Stimulated activated CD4-positive, alpha-beta T cell treated with anti-CD3 and anti-CD28 coated beads, Interleukin-4, amount 100 ng/mL, for 24 hours (primary cell): Measurements from ENCODE around the gene CNTLN.
"Not testable (repeated sequence)": the region's sequence is repeated elsewhere in the genome, so short reads cannot be mapped to it uniquely, and the experiment has no call there.

ENCODE experiments used
- DNase-seq: peaks from one replicate; pipeline ENCODE4 v3.0.0-alpha.2; 2020

The CNTLN gene

GRCh38 chr9:17134396-17135294 is at the start of gene CNTLN:
Gene CNTLN, plus strand, starts transcription at chr9:17135040. Its CDS starts 26 bp downstream, at chr9:17135066.
- peak; percentile 34 for DNase-seq

DNA sequence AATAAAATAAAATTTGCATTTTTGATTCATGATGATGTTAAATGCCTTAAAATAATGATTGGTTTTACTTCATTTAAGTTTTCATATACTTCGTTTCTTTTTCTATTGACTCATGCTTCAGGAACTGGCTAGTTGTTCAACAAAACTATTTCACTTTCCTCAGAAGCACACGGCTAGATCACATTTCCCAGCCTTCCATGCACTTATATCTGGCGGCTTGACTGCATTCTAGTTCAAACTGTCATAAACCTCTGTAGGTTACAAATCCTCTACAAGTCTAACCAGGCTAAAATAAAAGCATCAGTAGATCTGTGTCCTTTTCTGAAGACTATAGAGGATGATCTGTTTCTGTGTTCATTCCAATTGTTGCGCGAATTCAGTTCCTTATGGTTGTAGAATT is 46.3 kb upstream of the CNTLN start:
- DNase-seq: no peak

DNA sequence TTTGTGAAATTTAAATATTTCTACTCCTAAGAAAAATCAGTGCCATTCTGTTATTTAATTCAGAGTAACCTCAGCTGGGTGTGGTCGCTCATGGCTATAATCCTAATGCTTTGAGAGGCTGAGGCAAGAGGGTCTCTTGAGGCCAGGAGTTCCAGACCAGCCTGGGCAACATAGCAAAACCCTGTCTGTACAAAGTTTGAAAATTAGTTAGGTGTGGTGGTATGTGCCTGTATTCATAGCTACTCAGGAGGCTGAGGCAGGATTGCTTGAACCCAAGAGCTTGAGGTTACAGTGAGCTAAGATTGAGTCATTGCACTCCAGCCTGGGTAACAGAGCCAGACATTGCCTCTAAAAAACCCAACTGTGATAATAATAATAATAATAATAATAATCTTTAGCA is 44.8 kb upstream of the CNTLN start:
- DNase-seq: no peak

GRCh38 chr9:17116400-17116837 is 18.4 kb upstream of the CNTLN start:
- no peak for DNase-seq

DNA sequence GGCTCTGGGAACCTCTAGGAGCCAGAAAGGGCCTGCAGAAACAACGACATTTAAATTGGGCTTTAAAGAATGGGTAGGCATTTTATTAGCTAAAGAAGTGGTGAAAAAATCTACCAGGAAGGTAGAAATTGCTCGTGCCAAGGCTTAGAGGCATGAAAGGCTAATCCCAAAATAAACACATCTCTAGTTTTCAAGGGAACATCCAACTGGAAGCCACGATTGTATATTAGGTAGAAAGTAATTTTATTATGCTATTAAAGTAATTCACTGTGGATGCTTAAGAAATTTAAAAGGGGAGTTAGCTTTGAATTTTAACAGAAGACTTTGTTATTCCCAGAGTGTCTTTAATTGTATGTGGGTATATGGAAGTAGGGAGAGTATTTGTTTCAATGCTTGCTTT is 17.5 kb upstream of the CNTLN start:
- no peak for DNase-seq

GRCh38 chr9:17120203-17120602 is 14.6 kb upstream of the CNTLN start:
- DNase-seq: no peak

DNA sequence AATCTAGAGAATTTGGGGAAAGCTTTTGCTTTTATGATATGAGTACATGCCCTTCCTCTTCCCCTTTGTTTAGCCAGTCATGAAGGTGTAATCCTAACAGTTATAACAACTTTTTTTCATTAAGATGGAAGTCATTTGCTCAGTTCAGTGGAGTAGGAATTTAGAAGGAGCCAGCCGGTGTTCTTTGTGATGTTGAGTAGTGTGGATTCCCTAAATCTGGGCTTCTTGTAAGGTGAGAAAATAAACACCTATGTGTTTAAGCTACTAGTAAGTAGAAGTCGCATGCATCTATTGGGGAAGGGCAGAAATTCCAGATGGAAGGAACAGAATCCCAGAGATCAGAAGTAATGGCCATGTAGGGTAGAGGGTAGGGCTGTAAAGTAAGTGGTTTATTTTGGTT is 13.6 kb upstream of the CNTLN start:
- no peak for DNase-seq

- DNase-seq: no peak
These were observed 4.5 kb upstream of the CNTLN start for GRCh38 chr9:17130291-17130690.

DNA sequence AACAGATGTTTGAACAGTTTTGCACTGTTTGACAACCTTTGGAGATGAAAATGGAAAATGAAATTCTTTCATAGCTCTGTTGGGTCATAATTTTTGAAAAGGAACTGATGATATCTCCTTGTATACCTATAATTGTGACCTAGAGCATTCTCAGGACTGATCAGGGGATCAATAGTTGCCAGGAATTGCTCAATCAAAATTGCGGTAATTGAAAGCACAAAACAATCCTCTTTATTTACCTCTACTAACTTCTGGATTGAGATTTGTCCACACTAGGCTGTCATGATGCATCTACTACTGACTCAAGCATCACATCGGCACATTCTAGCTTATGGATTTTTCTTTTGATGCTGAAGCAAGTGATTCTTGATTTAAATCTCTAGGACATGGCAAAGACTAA is 4.1 kb upstream of the CNTLN start:
- DNase-seq: no peak

DNA sequence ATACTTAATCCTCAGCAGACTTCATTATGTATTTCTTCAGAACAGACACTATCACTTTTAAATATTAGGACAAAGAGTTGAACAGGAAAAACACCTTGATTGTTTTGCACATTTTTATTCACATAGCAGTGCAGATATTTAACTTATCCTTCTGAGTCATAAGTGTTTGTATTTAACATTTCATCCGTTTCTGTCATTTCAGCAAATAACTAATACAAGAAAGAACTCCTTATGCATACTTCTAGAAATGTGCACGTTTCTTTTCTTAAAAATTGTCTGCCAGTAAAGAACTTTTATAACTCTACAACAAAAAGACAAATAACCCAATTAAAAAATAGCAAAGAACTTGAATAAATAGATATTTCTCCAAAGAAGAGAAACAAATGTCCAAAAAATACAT is 3.3 kb upstream of the CNTLN start:
- DNase-seq: no peak

GRCh38 chr9:17135295-17136160 is 688 bp downstream of the CNTLN start:
- no peak for DNase-seq

DNA sequence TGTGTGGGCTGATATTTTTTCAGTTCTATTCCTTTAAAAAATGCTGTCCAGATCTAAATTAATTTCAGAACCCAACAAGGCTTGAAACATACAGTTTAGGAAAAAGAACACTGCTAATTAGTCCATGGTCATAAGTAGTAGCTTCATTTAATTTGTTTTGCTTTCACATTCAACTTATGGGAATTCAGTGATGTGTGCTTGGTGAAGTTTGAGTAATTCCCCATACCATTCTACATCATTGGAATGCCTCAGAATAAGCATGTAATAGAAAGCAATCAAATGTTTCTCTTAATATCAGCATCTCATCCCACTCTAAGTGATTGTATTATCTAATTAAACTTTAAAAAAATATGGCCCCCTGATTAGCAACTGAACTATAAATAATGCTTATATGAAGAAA is 2.7 kb downstream of the CNTLN start:
- DNase-seq: no peak

GRCh38 chr9:17138503-17138902 is 3.7 kb downstream of the CNTLN start:
- no peak for DNase-seq

GRCh38 chr9:17140418-17140817 is 5.6 kb downstream of the CNTLN start:
- no peak for DNase-seq

DNA sequence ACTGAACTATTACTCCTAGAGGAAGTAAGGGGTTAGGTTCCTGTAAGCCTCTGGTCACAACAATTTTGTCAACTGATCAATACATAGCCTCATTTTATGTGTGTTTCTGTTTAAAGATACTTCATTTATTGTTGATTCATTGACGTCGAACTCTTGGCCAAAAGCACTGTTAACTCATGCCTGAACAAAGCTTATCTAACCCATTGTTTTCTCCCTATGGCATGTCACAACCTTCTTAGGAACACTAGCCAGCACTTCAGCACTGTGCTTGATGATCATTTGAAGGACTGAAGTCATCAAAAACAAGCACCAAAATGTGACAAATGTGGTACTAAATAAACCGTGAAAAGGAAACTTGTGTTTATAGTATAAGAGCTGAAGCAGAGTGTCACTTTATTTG is 13.5 kb downstream of the CNTLN start:
- DNase-seq: no peak

DNA sequence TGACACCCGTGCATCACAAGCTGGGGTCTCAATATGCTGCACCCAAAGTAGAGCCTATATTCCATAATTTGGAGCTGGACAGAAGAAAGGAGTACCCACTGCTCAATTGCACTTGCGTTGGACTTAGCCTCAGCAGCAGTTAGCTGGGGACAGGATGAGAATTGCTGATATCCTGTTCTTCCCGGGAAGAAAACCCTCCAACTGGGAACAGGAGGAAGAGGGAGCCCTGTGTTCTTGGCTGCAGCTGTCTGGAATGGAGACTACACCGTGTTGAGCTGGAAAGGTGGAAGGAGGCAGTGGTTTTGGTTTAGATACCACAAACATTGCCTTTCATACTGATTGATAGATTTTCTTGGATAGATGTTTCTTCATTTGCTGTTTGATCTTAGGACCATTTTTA is 24.6 kb downstream of the CNTLN start:
- DNase-seq: no peak

DNA sequence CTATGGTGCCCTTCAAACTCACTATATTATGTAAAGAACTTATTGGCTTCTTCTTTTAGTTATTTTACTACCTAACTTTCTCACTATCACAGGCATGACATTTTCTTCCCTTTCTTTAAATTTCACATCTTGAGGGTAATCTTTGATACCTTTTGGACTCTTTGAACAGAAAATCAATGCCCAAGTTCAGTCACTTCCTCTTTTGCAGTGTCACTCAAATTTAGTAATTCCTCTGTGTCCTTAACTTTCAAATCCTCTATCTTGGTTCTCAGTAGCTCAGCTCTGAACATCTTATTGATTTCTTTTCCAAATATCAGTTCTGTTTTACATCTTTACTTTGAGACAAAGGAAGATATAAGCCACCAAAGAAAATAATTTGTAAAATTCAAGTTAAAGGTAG is 25.5 kb downstream of the CNTLN start:
- no peak for DNase-seq

DNA sequence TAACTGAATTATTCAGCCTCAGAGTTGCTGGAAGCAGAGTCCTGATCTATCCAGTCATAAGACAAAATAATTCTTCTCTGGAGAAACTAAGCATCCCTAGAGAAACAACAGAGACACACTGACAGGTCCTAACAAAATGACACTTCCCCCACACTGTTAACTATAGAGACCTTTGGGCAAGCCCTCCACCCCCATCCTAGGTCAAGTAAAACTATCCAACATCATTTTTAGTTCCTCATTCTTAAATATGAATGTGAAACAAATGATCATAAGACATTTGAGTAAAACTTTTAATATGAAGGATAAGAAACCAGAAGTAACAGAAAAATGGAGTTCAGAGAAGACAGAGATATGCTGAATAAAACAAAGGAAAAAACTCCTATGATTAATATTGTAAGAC is 30.9 kb downstream of the CNTLN start:
- DNase-seq: no peak

DNA sequence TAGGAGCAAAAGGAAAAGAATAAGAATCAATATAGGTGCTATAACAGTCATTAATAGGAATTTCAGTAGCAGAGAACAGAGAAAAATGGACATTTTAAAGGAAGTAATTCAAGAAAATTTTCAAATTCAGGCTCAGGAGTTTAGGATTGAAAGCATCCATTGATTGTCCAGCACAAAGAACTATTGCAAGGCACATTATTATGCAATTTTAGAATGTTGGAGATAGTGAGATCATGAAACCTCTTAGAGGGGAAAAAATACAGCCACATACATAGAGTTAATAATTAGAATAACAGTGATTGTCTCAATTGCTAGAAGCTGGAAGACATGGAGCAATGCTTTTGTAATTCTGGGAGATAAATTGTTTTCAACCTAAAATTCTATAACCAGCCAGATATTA is 31.5 kb downstream of the CNTLN start:
- no peak for DNase-seq

GRCh38 chr9:17171309-17172094 is 36.7 kb downstream of the CNTLN start:
- no peak for DNase-seq

DNA sequence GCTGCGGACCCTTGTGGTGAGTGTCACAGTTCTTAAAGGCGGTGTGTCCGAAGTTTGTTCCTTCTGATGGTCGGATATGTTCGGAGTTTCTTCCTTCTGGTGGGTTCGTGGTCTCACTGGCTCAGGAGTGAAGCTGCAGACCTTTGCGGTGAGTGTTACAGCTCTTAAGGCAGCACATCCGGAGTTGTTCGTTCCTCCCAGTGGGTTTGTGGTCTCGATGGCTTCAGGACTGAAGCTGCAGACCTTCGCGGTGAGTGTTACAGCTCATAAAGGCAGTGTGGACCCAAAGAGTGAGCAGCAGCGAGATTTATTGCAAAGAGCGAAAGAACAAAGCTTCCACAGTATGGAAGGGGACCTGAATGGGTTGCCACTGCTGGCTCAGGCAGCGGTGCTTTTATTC is 42.7 kb downstream of the CNTLN start:
- DNase-seq: not testable (repeated sequence)

DNA sequence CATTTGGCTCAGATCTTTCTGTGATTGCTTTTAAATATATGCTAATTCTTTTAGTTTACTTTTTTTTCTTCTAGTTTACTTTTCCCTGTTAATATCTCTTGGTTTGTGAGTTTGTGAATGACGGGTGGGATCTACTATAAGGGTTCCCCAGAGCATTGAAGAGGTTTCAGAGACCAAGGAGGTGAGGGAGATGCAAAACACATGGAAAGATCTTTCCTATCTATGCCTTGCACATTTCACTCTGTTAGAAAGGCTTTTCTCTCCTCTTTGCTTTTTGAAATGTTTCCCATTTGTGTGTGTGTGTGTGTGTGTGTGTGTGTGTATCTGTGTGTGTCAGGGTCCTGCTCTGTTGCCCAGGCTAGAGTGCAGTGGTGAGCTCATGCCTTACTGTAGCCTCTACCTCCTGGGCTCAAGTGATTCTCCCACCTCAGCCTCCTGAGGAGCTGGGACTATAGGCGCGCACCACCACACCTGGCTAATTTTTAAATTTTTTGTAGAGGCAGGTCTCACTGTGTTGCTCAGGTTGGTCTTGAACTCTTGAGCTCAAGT is 50.7 kb downstream of the CNTLN start:
- no peak for DNase-seq

- no peak for DNase-seq
These were observed 56.2 kb downstream of the CNTLN start for GRCh38 chr9:17191082-17191481.
